ENCODE measurements around the gene CCDC78.

CCDC78 gene

DNA sequence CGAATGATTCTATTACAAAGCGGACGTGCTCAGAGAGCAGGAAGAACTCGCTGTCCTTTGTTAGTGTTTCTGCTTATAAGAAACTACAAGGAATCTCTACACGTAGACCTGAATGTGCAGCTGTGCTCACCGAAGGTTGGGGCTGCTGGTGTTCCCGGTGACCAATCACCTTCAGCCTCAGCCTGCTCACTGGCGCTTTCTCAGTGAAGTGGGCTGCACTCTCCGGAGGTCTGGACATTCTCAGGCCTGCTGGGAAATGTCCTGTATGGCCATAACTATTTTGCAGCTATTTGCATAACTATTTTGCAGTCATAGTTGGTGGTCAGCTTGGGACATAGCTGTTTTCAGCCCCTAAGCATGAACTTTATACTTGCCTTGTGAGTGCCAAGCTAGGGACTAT lies 24.2 kb upstream of the CCDC78 start:
- Histone ChIP-seq H2AFZ (ENCODE audit: low read depth) (no peak overlapping the region), H4K20me1 (ENCODE audit: insufficient read depth) (no peaks in the 10 kb centered on the region), H3K9ac (no peak overlapping the region), H3K36me3 (ENCODE audit: insufficient read depth) (no peaks in the 10 kb centered on the region), H3K27me3 (ENCODE audit: insufficient read depth, low read depth) (peaks cover 97% of the 10 kb centered on the region), H3K4me3 (IDR thresholded peaks at IDR 0.05; ENCODE audit: insufficient read depth, low read depth, low read length) (no peak overlapping the region), H3K79me2 (ENCODE audit: insufficient read depth, low read depth) (no peaks in the 10 kb centered on the region), H3K27ac (no peak overlapping the region), H3K4me2 (no peak overlapping the region), H3K4me1 (ENCODE audit: low read depth, poor library complexity, severe bottlenecking) (no peaks in the 10 kb centered on the region)
- TF ChIP-seq, protein P1, sequence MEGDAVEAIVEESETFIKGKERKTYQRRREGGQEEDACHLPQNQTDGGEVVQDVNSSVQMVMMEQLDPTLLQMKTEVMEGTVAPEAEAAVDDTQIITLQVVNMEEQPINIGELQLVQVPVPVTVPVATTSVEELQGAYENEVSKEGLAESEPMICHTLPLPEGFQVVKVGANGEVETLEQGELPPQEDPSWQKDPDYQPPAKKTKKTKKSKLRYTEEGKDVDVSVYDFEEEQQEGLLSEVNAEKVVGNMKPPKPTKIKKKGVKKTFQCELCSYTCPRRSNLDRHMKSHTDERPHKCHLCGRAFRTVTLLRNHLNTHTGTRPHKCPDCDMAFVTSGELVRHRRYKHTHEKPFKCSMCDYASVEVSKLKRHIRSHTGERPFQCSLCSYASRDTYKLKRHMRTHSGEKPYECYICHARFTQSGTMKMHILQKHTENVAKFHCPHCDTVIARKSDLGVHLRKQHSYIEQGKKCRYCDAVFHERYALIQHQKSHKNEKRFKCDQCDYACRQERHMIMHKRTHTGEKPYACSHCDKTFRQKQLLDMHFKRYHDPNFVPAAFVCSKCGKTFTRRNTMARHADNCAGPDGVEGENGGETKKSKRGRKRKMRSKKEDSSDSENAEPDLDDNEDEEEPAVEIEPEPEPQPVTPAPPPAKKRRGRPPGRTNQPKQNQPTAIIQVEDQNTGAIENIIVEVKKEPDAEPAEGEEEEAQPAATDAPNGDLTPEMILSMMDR (conservative IDR thresholded peaks at IDR 0.05; ENCODE audit: low read depth, low read length), result no peak

DNA sequence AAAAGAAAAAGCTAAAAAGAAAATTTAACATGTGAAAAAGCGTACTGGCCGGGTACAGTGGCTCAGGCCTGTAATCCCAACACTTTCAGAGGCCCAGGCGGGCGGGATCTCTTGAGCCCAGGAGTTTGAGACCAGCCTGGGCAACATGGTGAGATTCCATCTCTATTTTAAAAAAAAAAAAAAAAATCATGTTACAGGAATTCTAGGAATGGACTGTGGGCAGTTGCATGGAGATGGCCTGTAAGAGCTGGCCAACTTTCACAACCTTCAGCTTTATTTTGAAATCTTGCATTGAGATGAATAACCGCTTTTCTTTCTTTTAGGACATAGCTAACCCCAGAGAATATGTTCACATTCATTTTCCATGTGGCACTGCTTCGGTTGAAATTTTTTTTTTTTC lies 22.8 kb upstream of the CCDC78 start:
- peaks cover 97% of the 10 kb centered on the region for H3K27me3 ChIP-seq (ENCODE audit: insufficient read depth, low read depth)
- TF ChIP-seq, protein P1 (conservative IDR thresholded peaks at IDR 0.05; ENCODE audit: low read depth, low read length), result no peak
- no peak overlapping the region for H2AFZ ChIP-seq (ENCODE audit: low read depth)

DNA sequence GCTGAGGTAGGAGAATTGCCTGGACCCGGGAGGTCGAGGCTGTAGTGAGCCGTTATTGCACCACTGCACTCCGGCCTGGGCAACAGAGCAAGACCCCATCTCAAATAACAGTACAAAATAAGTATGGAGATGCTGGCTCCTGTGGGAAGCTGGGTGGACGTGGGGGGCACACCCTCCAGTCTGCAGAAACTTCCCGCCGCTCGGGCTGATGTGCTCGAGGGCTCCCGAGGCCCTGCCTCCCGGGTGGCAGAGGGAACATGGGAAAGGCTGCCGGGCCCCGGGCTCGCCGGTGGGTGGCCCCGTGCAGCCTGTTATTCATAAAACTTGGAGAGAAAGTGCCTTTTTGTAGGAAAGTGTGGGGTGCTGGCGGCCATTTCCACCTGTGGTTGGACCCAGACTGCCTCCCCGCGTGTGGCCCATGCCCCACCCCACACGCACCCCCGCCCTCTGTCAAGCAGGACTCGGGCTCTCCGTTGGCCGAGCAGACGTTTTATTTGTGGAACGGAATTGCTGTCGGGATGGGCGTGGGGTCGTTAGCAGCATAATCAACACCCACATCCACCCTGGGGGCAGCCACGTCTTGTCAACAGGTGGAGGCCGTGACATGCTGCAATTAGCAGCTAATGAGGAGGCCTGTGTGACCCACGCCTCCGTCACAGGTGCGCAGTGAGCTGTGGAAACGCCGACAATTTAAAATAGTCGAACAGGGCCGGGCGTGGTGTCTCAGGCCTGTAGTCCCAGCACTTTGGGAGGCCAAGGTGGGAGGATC lies 21.9 kb upstream of the CCDC78 start:
- H2AFZ ChIP-seq (ENCODE audit: low read depth), result no peak overlapping the region
- H3K4me2 ChIP-seq, result no peak overlapping the region
- H3K4me1 ChIP-seq (ENCODE audit: low read depth, poor library complexity, severe bottlenecking), result no peaks in the 10 kb centered on the region
- TF ChIP-seq, protein P1 (conservative IDR thresholded peaks at IDR 0.05; ENCODE audit: low read depth, low read length), result no peak
- H3K79me2 ChIP-seq (ENCODE audit: insufficient read depth, low read depth), result no peaks in the 10 kb centered on the region
- no peaks in the 10 kb centered on the region for H3K36me3 ChIP-seq (ENCODE audit: insufficient read depth)
- H3K4me3 ChIP-seq (IDR thresholded peaks at IDR 0.05; ENCODE audit: insufficient read depth, low read depth, low read length), result no peak overlapping the region
- peaks cover 97% of the 10 kb centered on the region for H3K27me3 ChIP-seq (ENCODE audit: insufficient read depth, low read depth)
- H4K20me1 ChIP-seq (ENCODE audit: insufficient read depth), result no peaks in the 10 kb centered on the region
- H3K27ac ChIP-seq, result no peak overlapping the region
- H3K9ac ChIP-seq, result no peak overlapping the region

More for the DNA sequence above, 22.8 kb upstream of the CCDC78 start:
- no peaks in the 10 kb centered on the region for H3K79me2 ChIP-seq (ENCODE audit: insufficient read depth, low read depth)
- H3K4me3 ChIP-seq (IDR thresholded peaks at IDR 0.05; ENCODE audit: insufficient read depth, low read depth, low read length), result no peak overlapping the region
- H4K20me1 ChIP-seq (ENCODE audit: insufficient read depth), result no peaks in the 10 kb centered on the region
- H3K9ac ChIP-seq, result no peak overlapping the region
- H3K4me2 ChIP-seq, result no peak overlapping the region
- no peak overlapping the region for H3K27ac ChIP-seq
- H3K36me3 ChIP-seq (ENCODE audit: insufficient read depth), result no peaks in the 10 kb centered on the region
- H3K4me1 ChIP-seq (ENCODE audit: low read depth, poor library complexity, severe bottlenecking), result no peaks in the 10 kb centered on the region

DNA sequence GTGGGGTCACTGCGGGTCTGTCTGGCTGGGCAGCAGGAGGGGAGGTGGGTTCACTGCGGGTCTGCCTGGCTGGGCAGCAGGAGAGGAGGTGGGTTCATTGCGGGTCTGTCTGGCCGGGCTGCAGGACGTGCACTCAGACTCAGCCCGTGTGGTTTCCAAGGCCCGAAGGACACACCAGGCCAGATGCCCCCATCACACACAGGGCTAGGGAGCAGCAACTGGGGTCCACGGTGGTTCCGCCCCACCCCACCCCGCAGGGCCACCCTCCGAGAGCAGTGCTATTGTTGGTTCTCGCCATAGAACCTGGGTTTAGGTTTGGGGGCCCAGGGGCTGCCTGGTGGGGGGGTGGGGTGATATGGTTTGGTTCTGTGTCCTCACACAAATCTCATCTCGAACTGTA lies 20.4 kb upstream of the CCDC78 start:
- TF ChIP-seq, protein P1 (conservative IDR thresholded peaks at IDR 0.05; ENCODE audit: low read depth, low read length), result no peak
- H3K36me3 ChIP-seq (ENCODE audit: insufficient read depth), result no peaks in the 10 kb centered on the region
- no peak overlapping the region for H3K27ac ChIP-seq
- no peaks in the 10 kb centered on the region for H4K20me1 ChIP-seq (ENCODE audit: insufficient read depth)
- peaks cover 96% of the 10 kb centered on the region for H3K27me3 ChIP-seq (ENCODE audit: insufficient read depth, low read depth)
- no peak overlapping the region for H3K4me2 ChIP-seq
- no peaks in the 10 kb centered on the region for H3K79me2 ChIP-seq (ENCODE audit: insufficient read depth, low read depth)
- no peak overlapping the region for H2AFZ ChIP-seq (ENCODE audit: low read depth)
- no peak overlapping the region for H3K9ac ChIP-seq
- no peak overlapping the region for H3K4me3 ChIP-seq (IDR thresholded peaks at IDR 0.05; ENCODE audit: insufficient read depth, low read depth, low read length)
- no peaks in the 10 kb centered on the region for H3K4me1 ChIP-seq (ENCODE audit: low read depth, poor library complexity, severe bottlenecking)
